Hepatocyte (in vitro differentiated cells): ENCODE results near the gene ARL5A.

Source experiments
- EZH2phosphoT487 ChIP-seq: fragments of 200-600 bp; sonication (generic); IDR thresholded peaks from one replicate; pipeline ENCODE4 v1.6.1; 2018; ENCODE audit warnings: antibody characterized with exemption, mild to moderate bottlenecking, low read depth, moderate library complexity; ENCODE audit not compliant: unreplicated experiment, severe bottlenecking
- TF ChIP-seq, protein P1 (sequence below): fragments of 200-600 bp; sonication (generic); IDR thresholded peaks from 2 replicates; pipeline ENCODE4 v1.5.1; 2016; ENCODE audit warnings: antibody characterized with exemption, mild to moderate bottlenecking; ENCODE audit not compliant: poor library complexity

DNA sequence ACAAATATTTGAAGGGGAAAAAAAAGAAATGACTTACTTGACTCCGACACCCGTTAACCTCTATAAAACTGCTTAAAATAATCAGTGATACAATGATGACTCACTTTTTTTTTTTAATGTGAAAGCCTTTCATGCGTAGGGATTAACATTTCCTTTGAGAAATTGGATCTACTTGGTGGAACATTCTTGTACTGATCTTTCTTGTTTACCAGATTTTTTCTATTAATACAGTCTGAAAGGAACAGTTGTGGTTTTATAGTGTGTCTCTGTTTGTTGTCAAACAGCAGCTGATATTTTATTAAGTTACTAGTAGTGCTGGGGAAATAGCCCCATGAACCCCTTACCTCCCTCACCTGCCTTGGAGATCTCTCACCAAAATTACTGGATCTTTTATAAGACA is 53.7 kb downstream of the ARL5A start:
- TF ChIP-seq, protein P1, sequence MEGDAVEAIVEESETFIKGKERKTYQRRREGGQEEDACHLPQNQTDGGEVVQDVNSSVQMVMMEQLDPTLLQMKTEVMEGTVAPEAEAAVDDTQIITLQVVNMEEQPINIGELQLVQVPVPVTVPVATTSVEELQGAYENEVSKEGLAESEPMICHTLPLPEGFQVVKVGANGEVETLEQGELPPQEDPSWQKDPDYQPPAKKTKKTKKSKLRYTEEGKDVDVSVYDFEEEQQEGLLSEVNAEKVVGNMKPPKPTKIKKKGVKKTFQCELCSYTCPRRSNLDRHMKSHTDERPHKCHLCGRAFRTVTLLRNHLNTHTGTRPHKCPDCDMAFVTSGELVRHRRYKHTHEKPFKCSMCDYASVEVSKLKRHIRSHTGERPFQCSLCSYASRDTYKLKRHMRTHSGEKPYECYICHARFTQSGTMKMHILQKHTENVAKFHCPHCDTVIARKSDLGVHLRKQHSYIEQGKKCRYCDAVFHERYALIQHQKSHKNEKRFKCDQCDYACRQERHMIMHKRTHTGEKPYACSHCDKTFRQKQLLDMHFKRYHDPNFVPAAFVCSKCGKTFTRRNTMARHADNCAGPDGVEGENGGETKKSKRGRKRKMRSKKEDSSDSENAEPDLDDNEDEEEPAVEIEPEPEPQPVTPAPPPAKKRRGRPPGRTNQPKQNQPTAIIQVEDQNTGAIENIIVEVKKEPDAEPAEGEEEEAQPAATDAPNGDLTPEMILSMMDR, result no peak
- TF ChIP-seq EZH2phosphoT487, result no peak
